Astrocyte (in vitro differentiated cells and primary cell): ENCODE data around the gene APBA2. TPM values are rescaled to one million over a fixed set of nuclear protein-coding genes. Genes with fewer than 3 reads are reported as not detected.

Experiments used
- DNase-seq: peaks from one replicate; pipeline ENCODE4 v3.0.0-alpha.2; 2010; ENCODE audit warnings: low read depth
- FAIRE-seq: peaks from 2 replicates; lab custom pipeline; 2011; peaks lifted over from hg19 to GRCh38; lab: Jason Lieb, UNC
- H2AFZ ChIP-seq: 2 replicates; pipeline ENCODE4 v1.6.0; 2012; ENCODE audit warnings: low read depth, low read length, inconsistent platforms
- H3K27ac ChIP-seq: 2 replicates; pipeline ENCODE4 v1.5.1; 2011; ENCODE audit warnings: low read depth, low read length, inconsistent platforms
- H3K27me3 ChIP-seq: 2 replicates; pipeline ENCODE4 v1.6.0; 2011; ENCODE audit warnings: low read length, inconsistent platforms; ENCODE audit not compliant: insufficient read depth
- H3K36me3 ChIP-seq: 2 replicates; pipeline ENCODE4 v1.5.1; 2011; ENCODE audit warnings: low read length, inconsistent platforms; ENCODE audit not compliant: insufficient read depth
- H3K4me1 ChIP-seq: 2 replicates; pipeline ENCODE4 v1.5.1; 2011; ENCODE audit warnings: low read length, inconsistent platforms; ENCODE audit not compliant: insufficient read depth
- H3K4me2 ChIP-seq: 2 replicates; pipeline ENCODE4 v1.6.0; 2012; ENCODE audit warnings: low read length, inconsistent platforms
- H3K4me3 ChIP-seq: 2 replicates; pipeline ENCODE4 v1.5.1; 2011; ENCODE audit warnings: low read depth, mild to moderate bottlenecking, low read length, inconsistent platforms; ENCODE audit not compliant: insufficient read depth
- H3K79me2 ChIP-seq: 2 replicates; pipeline ENCODE4 v1.6.0; 2012; ENCODE audit warnings: mild to moderate bottlenecking, low read length, inconsistent platforms; ENCODE audit not compliant: insufficient read depth
- H3K9ac ChIP-seq: 2 replicates; pipeline ENCODE4 v1.6.0; 2012; ENCODE audit warnings: mild to moderate bottlenecking, low read length, inconsistent platforms
- H3K9me3 ChIP-seq: 2 replicates; pipeline ENCODE4 v1.5.1; 2012; ENCODE audit warnings: low read depth, mild to moderate bottlenecking, low read length, inconsistent platforms; ENCODE audit not compliant: insufficient read depth
- H4K20me1 ChIP-seq: 2 replicates; pipeline ENCODE4 v1.6.0; 2012; ENCODE audit warnings: low read length, inconsistent platforms; ENCODE audit not compliant: insufficient read depth
- H3K27ac Mint-ChIP-seq: one replicate; pipeline ENCODE4 v1.8.0; 2021; ENCODE audit warnings: mild to moderate bottlenecking, mixed read lengths; ENCODE audit not compliant: unreplicated experiment
- H3K27me3 Mint-ChIP-seq: one replicate; pipeline ENCODE4 v1.8.0; 2021; ENCODE audit warnings: low read depth, mixed read lengths; ENCODE audit not compliant: unreplicated experiment
- H3K36me3 Mint-ChIP-seq: one replicate; pipeline ENCODE4 v1.8.0; 2021; ENCODE audit warnings: low read depth, mixed read lengths; ENCODE audit not compliant: unreplicated experiment
- H3K4me1 Mint-ChIP-seq: one replicate; pipeline ENCODE4 v1.8.0; 2021; ENCODE audit warnings: low read depth, mixed read lengths; ENCODE audit not compliant: unreplicated experiment
- H3K4me3 Mint-ChIP-seq: one replicate; pipeline ENCODE4 v1.8.0; 2021; ENCODE audit warnings: mild to moderate bottlenecking, moderate library complexity, mixed read lengths; ENCODE audit not compliant: unreplicated experiment
- H3K9me3 Mint-ChIP-seq: one replicate; pipeline ENCODE4 v1.8.0; 2021; ENCODE audit warnings: mild to moderate bottlenecking, mixed read lengths; ENCODE audit not compliant: unreplicated experiment
- CTCF ChIP-seq: IDR thresholded peaks from 2 replicates; pipeline ENCODE4 v1.5.1; 2011; ENCODE audit warnings: low read depth, mild to moderate bottlenecking, inconsistent platforms, low read length, moderate library complexity; ENCODE audit not compliant: insufficient read depth
- EZH2 ChIP-seq: IDR thresholded peaks from 2 replicates; pipeline ENCODE4 v1.6.1; 2012; ENCODE audit warnings: mild to moderate bottlenecking, low read length, inconsistent platforms; ENCODE audit not compliant: insufficient read depth
- total RNA-seq: library from RNA; stranded (reverse); gene quantifications from 2 replicates; pipeline ENCODE4 v1.2.1, GENCODE V29; 2021

The APBA2 gene
- total RNA-seq, 1 donor from 2014 or later: 15.2 TPM

GRCh38 chr15:29097168-29097567 lies 211.4 kb downstream of the APBA2 start:
- Mint-ChIP-seq H3K9me3 (no peaks in the 10 kb centered on the region), H3K27ac (no peak overlapping the region), H3K4me3 (no peak overlapping the region), H3K27me3 (no peaks in the 10 kb centered on the region), H3K36me3 (peaks cover 14% of the 10 kb centered on the region), H3K4me1 (peaks cover 5% of the 10 kb centered on the region)
- H3K27ac ChIP-seq: no peak overlapping the region
- no peak for TF ChIP-seq EZH2
- H3K4me3 ChIP-seq: no peak overlapping the region
- H3K79me2 ChIP-seq: no peaks in the 10 kb centered on the region
- DNase-seq: no peak
- H3K4me2 ChIP-seq: no peak overlapping the region
- no peak overlapping the region for H3K9ac ChIP-seq
- no peaks in the 10 kb centered on the region for H4K20me1 ChIP-seq
- H3K9me3 ChIP-seq: no peaks in the 10 kb centered on the region
- FAIRE-seq: no peak
- H2AFZ ChIP-seq: no peak overlapping the region
- H3K27me3 ChIP-seq: no peaks in the 10 kb centered on the region
- no peaks in the 10 kb centered on the region for H3K36me3 ChIP-seq
- H3K4me1 ChIP-seq: no peaks in the 10 kb centered on the region

GRCh38 chr15:29097971-29098370 lies 212.2 kb downstream of the APBA2 start:
- peaks cover 14% of the 10 kb centered on the region for H3K36me3 Mint-ChIP-seq
- H3K4me1 Mint-ChIP-seq: peaks cover 5% of the 10 kb centered on the region
- TF ChIP-seq EZH2 (no peak), CTCF (no peak)
- Histone ChIP-seq H4K20me1 (no peaks in the 10 kb centered on the region), H3K4me1 (no peaks in the 10 kb centered on the region), H3K27ac (no peak overlapping the region), H3K4me3 (no peak overlapping the region), H3K79me2 (no peaks in the 10 kb centered on the region), H2AFZ (no peak overlapping the region), H3K9ac (no peak overlapping the region), H3K27me3 (no peaks in the 10 kb centered on the region), H3K36me3 (no peaks in the 10 kb centered on the region), H3K4me2 (no peak overlapping the region), H3K9me3 (no peaks in the 10 kb centered on the region)
- H3K27ac Mint-ChIP-seq: no peak overlapping the region
- no peaks in the 10 kb centered on the region for H3K9me3 Mint-ChIP-seq
- no peak for DNase-seq
- no peaks in the 10 kb centered on the region for H3K27me3 Mint-ChIP-seq
- FAIRE-seq: no peak
- no peak overlapping the region for H3K4me3 Mint-ChIP-seq

- Histone ChIP-seq H3K4me2 (no peak overlapping the region), H3K36me3 (no peaks in the 10 kb centered on the region), H3K4me1 (peaks cover 5% of the 10 kb centered on the region), H3K27me3 (no peaks in the 10 kb centered on the region), H3K9me3 (no peaks in the 10 kb centered on the region), H3K4me3 (no peak overlapping the region), H2AFZ (no peak overlapping the region), H3K9ac (no peak overlapping the region), H3K27ac (no peak overlapping the region), H4K20me1 (no peaks in the 10 kb centered on the region), H3K79me2 (no peaks in the 10 kb centered on the region)
- Mint-ChIP-seq H3K36me3 (peaks cover 12% of the 10 kb centered on the region), H3K9me3 (no peaks in the 10 kb centered on the region), H3K4me3 (no peak overlapping the region), H3K27me3 (no peaks in the 10 kb centered on the region), H3K27ac (no peak overlapping the region), H3K4me1 (peaks cover 5% of the 10 kb centered on the region)
- DNase-seq: no peak
- FAIRE-seq: no peak
- no peak for TF ChIP-seq EZH2
- no peak for TF ChIP-seq CTCF
Measured at GRCh38 chr15:29098652-29099051, 212.9 kb downstream of the APBA2 start.
